ENCODE results near the gene PCDH9.
"Not testable (repeated sequence)": the region's sequence is repeated elsewhere in the genome, so short reads cannot be mapped to it uniquely, and the experiment has no call there.

The PCDH9 gene

GRCh38 chr13:67125681-67126080 lies 104.5 kb downstream of the PCDH9 start:
- no peak for DNase-seq (ENCODE audit: low read depth in 3 of 3)

DNA sequence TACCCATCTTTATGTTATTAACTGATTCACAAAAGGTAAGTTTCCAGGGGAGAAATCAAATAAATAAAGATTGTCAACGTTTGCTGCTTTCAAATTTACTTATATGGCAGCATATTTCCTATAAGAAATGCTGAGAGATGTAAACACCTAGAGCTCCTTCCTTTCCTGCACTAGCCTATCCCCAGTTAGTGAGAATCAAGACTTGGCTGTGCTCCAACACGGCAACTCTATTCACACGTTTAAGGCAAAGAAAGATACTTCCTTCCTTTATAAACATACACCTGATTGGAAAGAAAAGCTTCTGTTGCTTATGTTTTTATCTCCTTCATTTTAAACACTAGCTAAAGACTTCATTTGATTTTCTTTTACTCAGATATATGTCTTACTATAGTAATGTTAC lies 107.0 kb downstream of the PCDH9 start:
- no peak for DNase-seq (ENCODE audit: low read depth in 3 of 3)

- no peak for DNase-seq (ENCODE audit: low read depth in 3 of 3)
Measured at GRCh38 chr13:67122251-67122650, 107.9 kb downstream of the PCDH9 start.

GRCh38 chr13:67120872-67121531 lies 109.1 kb downstream of the PCDH9 start:
- DNase-seq (ENCODE audit: low read depth in 3 of 3), result no peak

DNA sequence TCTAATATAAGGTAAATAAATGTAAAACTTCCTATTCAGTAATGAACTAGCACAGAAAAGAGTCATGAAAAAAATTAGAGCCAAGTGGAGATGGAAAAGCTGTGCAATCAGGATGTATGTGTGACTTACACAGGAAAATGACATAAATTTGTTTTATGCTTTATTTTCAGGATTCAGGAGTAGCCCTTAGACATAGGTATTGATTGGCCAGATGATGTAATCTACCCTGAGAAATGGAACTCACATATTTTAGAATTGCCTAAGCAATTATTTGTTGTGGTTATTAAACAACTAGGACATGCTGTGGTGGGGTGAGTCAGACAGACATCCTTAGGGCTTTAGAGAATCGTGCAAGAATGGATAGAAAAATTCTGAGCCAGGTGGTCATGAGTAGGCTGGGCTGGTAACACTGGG lies 110.6 kb downstream of the PCDH9 start:
- DNase-seq (ENCODE audit: low read depth in 3 of 3), result no peak

DNA sequence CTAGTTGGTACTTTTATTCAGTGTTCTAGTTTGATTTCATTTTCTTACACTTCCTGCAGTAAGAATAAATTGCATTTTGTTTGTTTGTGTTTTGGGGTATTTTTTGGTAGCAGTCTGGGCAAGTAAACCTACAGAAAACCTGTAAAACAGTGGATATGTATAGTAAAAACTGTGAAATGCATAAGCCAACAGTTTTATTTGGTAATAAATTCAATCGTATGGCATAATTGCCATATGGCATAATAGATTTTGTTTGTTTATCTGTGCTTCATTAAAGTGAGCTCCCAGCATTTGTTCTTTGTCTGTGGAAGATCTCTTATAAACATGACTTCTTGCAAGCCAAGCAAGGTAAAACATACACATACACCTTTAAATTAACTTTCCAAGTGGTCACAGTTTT lies 111.9 kb downstream of the PCDH9 start:
- no peak for DNase-seq (ENCODE audit: low read depth in 3 of 3)

- DNase-seq (ENCODE audit: low read depth in 3 of 3), result no peak
Measured at GRCh38 chr13:67117010-67117550, 113.1 kb downstream of the PCDH9 start.

DNA sequence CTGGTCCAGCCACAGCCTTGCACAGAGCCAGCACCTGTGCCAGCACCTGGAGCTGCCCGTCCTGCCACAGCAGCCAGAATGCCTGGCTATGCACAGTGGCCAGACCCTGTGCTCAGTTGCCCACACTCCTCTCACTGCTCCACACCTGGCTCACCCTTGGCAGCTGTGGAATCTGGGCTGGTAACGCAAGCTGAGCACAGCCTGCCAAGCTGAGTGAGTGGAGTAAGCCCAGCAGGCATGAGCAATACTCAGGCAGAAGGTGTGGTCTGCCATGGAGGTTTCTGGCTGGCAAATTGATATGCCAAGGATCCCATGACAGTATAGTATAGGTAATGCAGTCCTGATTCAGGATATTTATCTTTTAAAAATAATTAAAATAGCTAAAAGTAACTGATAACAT lies 122.2 kb downstream of the PCDH9 start:
- no peak for DNase-seq (ENCODE audit: low read depth in 3 of 3)

DNA sequence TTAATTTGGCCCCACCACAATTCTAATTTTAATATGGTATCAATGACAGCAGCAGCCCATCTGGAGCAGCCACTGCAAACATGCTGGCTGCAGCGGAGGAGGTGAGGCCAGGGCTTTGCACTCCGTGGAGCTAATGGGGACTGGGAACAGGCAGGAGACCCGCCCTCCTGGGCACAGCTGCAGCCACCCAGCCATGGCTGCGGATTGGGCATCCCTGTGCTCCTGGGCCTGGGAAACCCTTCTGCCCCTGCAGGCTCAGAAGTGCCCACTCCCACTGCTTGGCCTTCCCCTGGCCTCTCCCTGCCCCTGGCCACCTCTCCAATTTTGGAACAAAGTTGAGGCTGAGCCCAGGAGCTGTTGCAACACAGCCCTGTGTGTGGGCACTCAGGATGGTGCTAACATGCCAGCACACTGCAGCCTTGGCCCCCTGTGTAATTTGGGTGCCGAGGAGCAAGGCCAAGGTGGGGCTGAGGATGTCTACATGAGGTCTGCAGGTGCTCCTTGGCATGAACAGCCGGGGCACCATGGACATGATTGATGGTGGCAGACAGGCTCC lies 123.6 kb downstream of the PCDH9 start:
- DNase-seq (ENCODE audit: low read depth in 3 of 3), result no peak

GRCh38 chr13:67101730-67102467 lies 128.2 kb downstream of the PCDH9 start:
- no peak for DNase-seq (ENCODE audit: low read depth in 3 of 3)

GRCh38 chr13:67100730-67101129 lies 129.4 kb downstream of the PCDH9 start:
- DNase-seq (ENCODE audit: low read depth in 3 of 3), result no peak

- no peak for DNase-seq (ENCODE audit: low read depth in 3 of 3)
Measured at GRCh38 chr13:67099494-67099893, 130.6 kb downstream of the PCDH9 start.

GRCh38 chr13:67097892-67098452 lies 132.2 kb downstream of the PCDH9 start:
- DNase-seq (ENCODE audit: low read depth in 3 of 3), result no peak

DNA sequence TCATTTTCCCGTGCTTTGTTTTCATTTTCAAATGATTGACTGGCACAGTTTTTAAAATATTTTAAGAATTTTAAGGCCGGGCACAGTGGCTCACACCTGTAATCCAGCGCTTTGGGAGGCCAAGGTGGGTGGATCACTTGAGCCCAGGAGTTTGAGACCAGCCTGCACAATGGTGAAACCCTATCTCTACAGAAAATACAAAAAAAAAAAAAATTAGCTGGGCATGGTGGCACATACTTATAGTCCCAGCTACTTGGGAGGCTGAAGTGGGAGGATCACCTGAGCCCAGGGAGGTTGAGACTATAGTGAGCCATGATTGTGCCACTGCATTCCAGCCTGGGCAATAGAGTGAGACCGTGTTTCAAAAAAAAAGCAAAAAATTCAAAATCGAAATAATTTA lies 133.2 kb downstream of the PCDH9 start:
- DNase-seq (ENCODE audit: low read depth in 3 of 3), result not testable (repeated sequence)

GRCh38 chr13:67096418-67096817 lies 133.7 kb downstream of the PCDH9 start:
- no peak for DNase-seq (ENCODE audit: low read depth in 3 of 3)

DNA sequence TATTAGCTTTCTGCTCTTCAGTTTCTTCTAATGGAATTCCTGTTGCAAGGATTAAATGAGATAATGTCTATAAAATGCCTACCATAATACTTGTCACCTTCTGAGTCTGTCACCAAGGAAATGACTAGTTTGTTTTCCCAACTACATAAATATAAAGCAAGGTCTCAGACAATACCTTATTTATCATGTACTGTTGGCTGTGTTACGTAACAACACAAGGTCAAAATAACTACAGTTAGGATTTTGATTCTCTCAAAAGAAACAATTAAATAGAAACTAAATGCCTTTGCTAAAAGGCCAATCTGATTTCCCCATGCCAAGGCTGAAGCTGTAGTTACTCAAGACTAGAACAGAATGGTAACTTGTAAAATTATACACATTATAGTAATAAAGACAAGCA lies 134.5 kb downstream of the PCDH9 start:
- no peak for DNase-seq (ENCODE audit: low read depth in 3 of 3)

DNA sequence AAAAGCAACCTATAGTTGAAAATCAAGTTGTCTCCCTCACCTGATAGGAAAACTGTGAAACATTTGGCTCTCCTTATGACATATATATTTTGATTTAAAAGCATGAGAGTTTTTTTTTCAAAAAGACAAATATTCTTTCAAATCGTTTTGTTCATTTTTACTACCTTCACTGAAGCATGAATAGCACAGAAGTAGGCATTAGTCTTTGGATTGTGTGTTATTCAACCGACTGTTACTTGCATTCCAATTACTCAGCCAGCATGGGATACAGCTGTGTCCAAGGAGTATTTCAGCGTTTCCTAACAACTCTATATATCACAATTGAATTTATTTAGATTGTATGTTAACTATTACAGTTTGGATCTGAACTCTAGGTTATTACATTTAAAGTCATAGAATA lies 135.2 kb downstream of the PCDH9 start:
- DNase-seq (ENCODE audit: low read depth in 3 of 3), result no peak

DNA sequence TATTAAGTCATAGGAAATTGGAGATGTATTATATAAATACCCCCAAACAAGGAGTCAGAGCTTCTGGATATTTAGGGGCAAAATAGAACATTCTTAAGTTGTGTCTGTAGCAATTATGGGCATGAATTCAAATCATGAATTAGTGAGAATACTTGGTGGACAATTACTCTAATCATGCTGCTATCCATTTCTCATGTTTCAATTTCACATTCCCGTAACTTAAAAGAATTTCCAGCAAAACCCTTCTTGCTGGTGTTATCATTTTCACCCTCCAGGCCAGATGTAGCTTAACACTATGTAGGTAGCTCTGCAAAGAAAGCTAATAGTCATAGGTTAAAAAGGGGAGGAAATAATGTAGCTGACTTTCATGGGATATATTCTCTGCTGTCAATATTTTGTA lies 136.1 kb downstream of the PCDH9 start:
- DNase-seq (ENCODE audit: low read depth in 3 of 3), result no peak

GRCh38 chr13:67091603-67092002 lies 138.5 kb downstream of the PCDH9 start:
- no peak for DNase-seq (ENCODE audit: low read depth in 3 of 3)

- DNase-seq (ENCODE audit: low read depth in 3 of 3), result no peak
Measured at GRCh38 chr13:67090856-67091255, 139.3 kb downstream of the PCDH9 start.

GRCh38 chr13:67087527-67087926 lies 142.6 kb downstream of the PCDH9 start:
- no peak for DNase-seq (ENCODE audit: low read depth in 3 of 3)

- DNase-seq (ENCODE audit: low read depth in 3 of 3), result no peak
Measured at GRCh38 chr13:67086260-67086659, 143.9 kb downstream of the PCDH9 start.

DNA sequence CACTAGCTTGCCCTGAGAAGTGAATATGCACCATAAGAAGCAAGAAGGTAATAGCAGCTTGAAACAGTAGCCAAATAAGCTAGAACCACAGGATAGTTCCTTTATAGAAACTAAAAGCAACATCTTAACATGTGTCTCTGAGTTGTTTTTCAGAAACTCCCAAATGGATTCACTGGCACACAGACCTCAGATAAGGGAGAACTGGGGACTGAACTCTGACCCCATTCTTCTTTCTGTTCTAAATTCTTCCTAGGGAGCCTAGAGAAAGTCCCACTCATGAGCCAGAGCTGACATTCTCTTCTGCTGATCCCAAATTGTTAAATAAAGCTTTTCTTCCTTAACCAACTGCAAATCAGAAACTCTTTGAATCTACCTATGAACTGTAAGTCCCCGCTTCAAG lies 146.1 kb downstream of the PCDH9 start:
- no peak for DNase-seq (ENCODE audit: low read depth in 3 of 3)

Data from stimulated activated CD4-positive, alpha-beta T cell treated with anti-CD3 and anti-CD28 coated beads, TNF-alpha, amount 100 ng/mL, for 4 hours (primary cell).